ENCODE measurements around the gene ACOT7.
A peak's percentile ranks its signal among the peaks of the same experiment; 100 is the strongest.

ACOT7 gene

GRCh38 chr1:6427441-6428390, 34.1 kb upstream of the ACOT7 start:
- Mint-ChIP-seq H3K4me3 (no peak overlapping the region), H3K27me3 (ENCODE audit: low read depth) (peaks cover 48% of the 10 kb centered on the region), H3K4me1 (ENCODE audit: low read depth) (peaks cover 5% of the 10 kb centered on the region), H3K9me3 (no peaks in the 10 kb centered on the region), H3K27ac (no peak overlapping the region), H3K36me3 (ENCODE audit: low read depth) (no peaks in the 10 kb centered on the region)

GRCh38 chr1:6426972-6427350, 33.4 kb upstream of the ACOT7 start:
- H3K27ac Mint-ChIP-seq = no peak overlapping the region
- H3K9me3 Mint-ChIP-seq = no peaks in the 10 kb centered on the region
- H3K4me1 Mint-ChIP-seq (ENCODE audit: low read depth) = peaks cover 5% of the 10 kb centered on the region
- H3K36me3 Mint-ChIP-seq (ENCODE audit: low read depth) = no peaks in the 10 kb centered on the region
- H3K27me3 Mint-ChIP-seq (ENCODE audit: low read depth) = peaks cover 54% of the 10 kb centered on the region
- no peak overlapping the region for H3K4me3 Mint-ChIP-seq

- no peak overlapping the region for H3K4me3 Mint-ChIP-seq
- peaks cover 56% of the 10 kb centered on the region for H3K27me3 Mint-ChIP-seq (ENCODE audit: low read depth)
- H3K4me1 Mint-ChIP-seq (ENCODE audit: low read depth) = peaks cover 9% of the 10 kb centered on the region
- no peaks in the 10 kb centered on the region for H3K9me3 Mint-ChIP-seq
- H3K27ac Mint-ChIP-seq = no peak overlapping the region
- H3K36me3 Mint-ChIP-seq (ENCODE audit: low read depth) = no peaks in the 10 kb centered on the region
These were observed 32.9 kb upstream of the ACOT7 start for GRCh38 chr1:6426277-6426971.

- Mint-ChIP-seq H3K9me3 (no peaks in the 10 kb centered on the region), H3K27me3 (ENCODE audit: low read depth) (peaks cover 59% of the 10 kb centered on the region), H3K4me3 (no peak overlapping the region), H3K36me3 (ENCODE audit: low read depth) (no peaks in the 10 kb centered on the region), H3K27ac (no peak overlapping the region), H3K4me1 (ENCODE audit: low read depth) (peaks cover 13% of the 10 kb centered on the region)
These were observed 32.1 kb upstream of the ACOT7 start for GRCh38 chr1:6425658-6426057.

- Mint-ChIP-seq H3K27me3 (ENCODE audit: low read depth) (peaks cover 58% of the 10 kb centered on the region), H3K9me3 (no peaks in the 10 kb centered on the region)
These were observed 31.3 kb upstream of the ACOT7 start, which contains the start of gene ESPN for GRCh38 chr1:6424619-6425593. Gene ESPN (plus strand): TSS chr1:6424776. CDS start chr1:6424956, 180 bp downstream.

GRCh38 chr1:6424000-6424565, 30.5 kb upstream of the ACOT7 start:
- H3K36me3 Mint-ChIP-seq (ENCODE audit: low read depth) = no peaks in the 10 kb centered on the region
- H3K27ac Mint-ChIP-seq = no peak overlapping the region
- peaks cover 58% of the 10 kb centered on the region for H3K27me3 Mint-ChIP-seq (ENCODE audit: low read depth)
- H3K4me1 Mint-ChIP-seq (ENCODE audit: low read depth) = peaks cover 13% of the 10 kb centered on the region
- H3K4me3 Mint-ChIP-seq = peak overlapping the region; percentile 31
- H3K9me3 Mint-ChIP-seq = no peaks in the 10 kb centered on the region

More at GRCh38 chr1:6424619-6425593, 31.3 kb upstream of the ACOT7 start, which contains the start of gene ESPN:
- Mint-ChIP-seq H3K4me3 (peak within 1 kb of the TSS; percentile 31), H3K4me1 (ENCODE audit: low read depth) (peaks cover 13% of the 10 kb centered on the region), H3K36me3 (ENCODE audit: low read depth) (no peaks in the 10 kb centered on the region), H3K27ac (no peak within 1 kb of the TSS)

GRCh38 chr1:6423321-6423999, 29.9 kb upstream of the ACOT7 start:
- Mint-ChIP-seq H3K27me3 (ENCODE audit: low read depth) (peaks cover 59% of the 10 kb centered on the region), H3K27ac (no peak overlapping the region), H3K9me3 (no peaks in the 10 kb centered on the region), H3K4me1 (ENCODE audit: low read depth) (peaks cover 13% of the 10 kb centered on the region), H3K4me3 (peak overlapping the region; percentile 31), H3K36me3 (ENCODE audit: low read depth) (no peaks in the 10 kb centered on the region)

GRCh38 chr1:6421266-6421665, 27.7 kb upstream of the ACOT7 start:
- Mint-ChIP-seq H3K36me3 (ENCODE audit: low read depth) (no peaks in the 10 kb centered on the region), H3K4me1 (ENCODE audit: low read depth) (peaks cover 13% of the 10 kb centered on the region), H3K9me3 (no peaks in the 10 kb centered on the region), H3K27me3 (ENCODE audit: low read depth) (peaks cover 70% of the 10 kb centered on the region), H3K27ac (no peak overlapping the region), H3K4me3 (no peak overlapping the region)

GRCh38 chr1:6420454-6421042, 27.0 kb upstream of the ACOT7 start:
- Mint-ChIP-seq H3K9me3 (no peaks in the 10 kb centered on the region), H3K36me3 (ENCODE audit: low read depth) (no peaks in the 10 kb centered on the region), H3K4me1 (ENCODE audit: low read depth) (peaks cover 13% of the 10 kb centered on the region), H3K27me3 (ENCODE audit: low read depth) (peaks cover 72% of the 10 kb centered on the region), H3K27ac (no peak overlapping the region), H3K4me3 (no peak overlapping the region)

GRCh38 chr1:6419804-6420453, 26.4 kb upstream of the ACOT7 start, which contains the start of gene HES2:
Gene HES2 (minus strand): TSS chr1:6419919. CDS start chr1:6419820, 99 bp downstream.
- no peaks in the 10 kb centered on the region for H3K36me3 Mint-ChIP-seq (ENCODE audit: low read depth)
- H3K4me1 Mint-ChIP-seq (ENCODE audit: low read depth) = peaks cover 17% of the 10 kb centered on the region
- no peaks in the 10 kb centered on the region for H3K9me3 Mint-ChIP-seq
- H3K27me3 Mint-ChIP-seq (ENCODE audit: low read depth) = peaks cover 74% of the 10 kb centered on the region
- H3K27ac Mint-ChIP-seq = no peak within 1 kb of the TSS
- peak within 1 kb of the TSS; percentile 37 for H3K4me3 Mint-ChIP-seq

- Mint-ChIP-seq H3K27me3 (ENCODE audit: low read depth) (peaks cover 79% of the 10 kb centered on the region), H3K4me1 (ENCODE audit: low read depth) (peaks cover 21% of the 10 kb centered on the region), H3K9me3 (no peaks in the 10 kb centered on the region), H3K27ac (no peak overlapping the region), H3K36me3 (ENCODE audit: low read depth) (no peaks in the 10 kb centered on the region), H3K4me3 (peak overlapping the region; percentile 37)
These were observed 25.8 kb upstream of the ACOT7 start for GRCh38 chr1:6419397-6419803.

- Mint-ChIP-seq H3K9me3 (no peaks in the 10 kb centered on the region), H3K27me3 (ENCODE audit: low read depth) (peaks cover 77% of the 10 kb centered on the region), H3K4me3 (peak overlapping the region; percentile 37), H3K4me1 (ENCODE audit: low read depth) (peaks cover 20% of the 10 kb centered on the region), H3K36me3 (ENCODE audit: low read depth) (no peaks in the 10 kb centered on the region), H3K27ac (no peak overlapping the region)
These were observed 25.3 kb upstream of the ACOT7 start for GRCh38 chr1:6418668-6419396.
